ENCODE measurements around the gene NOL8. TPM values are rescaled to one million over a fixed set of nuclear protein-coding genes. Genes with fewer than 3 reads are reported as not detected.
A peak's percentile ranks its signal among the peaks of the same experiment; 100 is the strongest.

The NOL8 gene
- 32.8 TPM for total RNA-seq

DNA sequence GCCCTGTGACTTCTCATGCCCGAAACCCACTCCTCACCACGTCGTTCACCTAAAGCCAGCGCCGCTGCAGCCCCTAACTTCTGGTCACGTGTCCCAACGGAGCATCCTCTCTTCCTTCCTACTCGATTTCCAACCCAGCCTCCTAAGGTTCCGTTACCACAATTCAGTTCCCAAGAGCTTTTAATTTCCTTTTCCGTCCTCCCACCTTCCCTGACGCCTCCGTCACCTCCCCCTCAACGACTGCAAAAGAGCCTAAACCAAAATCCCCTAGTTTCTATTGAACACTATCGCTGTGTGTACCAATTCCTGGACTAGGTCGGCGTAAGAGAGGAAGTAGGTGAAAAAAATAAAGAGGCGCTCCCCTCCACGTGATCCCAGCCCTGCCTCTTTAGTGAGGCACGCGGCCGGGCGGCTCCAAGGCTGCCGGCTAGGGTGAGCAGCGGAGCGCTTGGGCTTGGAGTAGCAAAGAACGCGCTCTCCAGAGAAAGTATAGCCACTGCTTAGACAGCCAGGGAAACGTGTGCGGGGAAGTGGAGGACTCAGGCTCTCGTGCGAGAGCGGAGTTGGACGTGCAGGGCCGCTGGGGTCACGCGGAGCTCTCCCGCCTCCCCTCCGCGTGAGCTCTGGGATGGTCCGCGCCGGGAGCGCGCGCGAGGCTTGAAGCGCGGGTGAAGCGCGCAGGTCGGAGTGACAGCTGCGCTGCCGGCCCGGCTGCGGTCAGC is at the start of gene NOL8, which contains the start of gene CENPP:
TSS of gene NOL8 (minus strand) at position 82 of the 722 bp plus-strand sequence. CDS start 1,189 bp downstream, outside the sequence.
TSS of gene CENPP (plus strand) at position 685 of the 722 bp plus-strand sequence.
- peak; percentile 96 for DNase-seq

DNA sequence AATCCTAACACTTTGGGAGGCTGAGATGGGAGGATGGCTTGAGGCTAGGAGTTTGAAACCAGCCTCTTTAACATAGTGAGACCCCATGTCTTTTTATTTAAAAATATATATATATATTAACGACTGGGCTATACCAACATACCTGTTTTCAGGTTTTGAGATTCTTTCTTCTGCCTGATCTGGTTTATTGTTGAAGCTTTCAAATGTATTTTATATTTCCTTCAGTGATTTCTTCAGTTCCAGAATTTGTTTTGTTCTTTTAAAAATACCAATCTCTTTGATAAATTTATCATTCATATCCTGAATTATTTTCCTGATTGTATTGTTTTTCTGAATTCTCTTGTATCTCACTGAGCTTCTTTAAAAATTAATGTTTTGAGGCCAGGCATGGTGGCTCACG is 48.0 kb upstream of the NOL8 start:
- DNase-seq = no peak

DNA sequence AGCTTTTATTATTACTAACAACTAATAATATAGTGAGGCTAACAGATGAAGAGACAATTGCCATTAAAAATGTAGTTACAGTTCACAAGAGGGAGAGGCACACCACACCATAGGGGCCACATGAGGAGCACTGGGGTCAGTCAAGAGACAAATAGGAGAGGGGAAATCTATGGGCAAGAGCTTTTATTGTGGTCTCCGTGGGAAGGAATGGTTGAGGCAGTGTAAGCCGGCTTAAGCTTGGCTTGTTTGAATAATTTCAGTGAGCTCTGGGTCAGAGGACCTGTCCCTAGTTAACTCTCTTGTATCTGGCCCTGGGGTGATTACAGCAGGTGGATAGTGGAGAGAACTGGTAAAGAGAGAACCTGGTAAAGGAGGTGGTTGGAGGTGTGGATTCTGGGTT is 43.9 kb upstream of the NOL8 start:
- no peak for DNase-seq

- no peak for DNase-seq
Observed at GRCh38 chr9:92360083-92360482, 34.9 kb upstream of the NOL8 start.

DNA sequence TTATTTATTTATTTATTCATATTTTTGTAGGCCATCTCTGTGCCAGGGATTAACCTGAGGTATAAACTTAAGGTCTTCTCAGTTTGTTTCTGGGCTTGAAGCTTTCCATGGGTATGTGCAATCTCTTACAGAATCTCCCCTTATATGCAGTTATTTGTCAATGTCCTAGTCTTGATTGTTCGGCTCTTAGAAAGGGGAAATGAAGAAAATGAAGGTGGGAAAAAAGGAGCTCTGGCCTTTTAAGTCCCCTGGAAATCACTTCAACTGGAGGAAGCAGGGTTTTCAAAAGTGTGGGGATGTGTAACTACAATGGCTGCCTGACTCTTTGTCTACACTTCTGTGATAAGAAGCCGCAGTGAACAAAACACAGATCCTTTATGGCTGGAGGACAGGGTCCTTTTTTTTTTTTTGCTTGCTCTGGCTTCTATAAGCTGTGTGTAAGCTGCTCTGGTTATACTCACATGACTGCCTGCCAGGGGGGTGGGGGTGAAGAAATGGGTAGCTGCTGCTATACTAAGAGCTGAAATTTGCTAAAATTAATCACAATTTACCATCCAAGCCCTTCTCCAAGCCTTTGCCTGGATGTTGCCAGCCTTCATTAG is 34.3 kb upstream of the NOL8 start:
- DNase-seq = peak; percentile 43

GRCh38 chr9:92353051-92353450 is 27.9 kb upstream of the NOL8 start:
- no peak for DNase-seq

GRCh38 chr9:92350740-92351133 is 25.6 kb upstream of the NOL8 start:
- no peak for DNase-seq

DNA sequence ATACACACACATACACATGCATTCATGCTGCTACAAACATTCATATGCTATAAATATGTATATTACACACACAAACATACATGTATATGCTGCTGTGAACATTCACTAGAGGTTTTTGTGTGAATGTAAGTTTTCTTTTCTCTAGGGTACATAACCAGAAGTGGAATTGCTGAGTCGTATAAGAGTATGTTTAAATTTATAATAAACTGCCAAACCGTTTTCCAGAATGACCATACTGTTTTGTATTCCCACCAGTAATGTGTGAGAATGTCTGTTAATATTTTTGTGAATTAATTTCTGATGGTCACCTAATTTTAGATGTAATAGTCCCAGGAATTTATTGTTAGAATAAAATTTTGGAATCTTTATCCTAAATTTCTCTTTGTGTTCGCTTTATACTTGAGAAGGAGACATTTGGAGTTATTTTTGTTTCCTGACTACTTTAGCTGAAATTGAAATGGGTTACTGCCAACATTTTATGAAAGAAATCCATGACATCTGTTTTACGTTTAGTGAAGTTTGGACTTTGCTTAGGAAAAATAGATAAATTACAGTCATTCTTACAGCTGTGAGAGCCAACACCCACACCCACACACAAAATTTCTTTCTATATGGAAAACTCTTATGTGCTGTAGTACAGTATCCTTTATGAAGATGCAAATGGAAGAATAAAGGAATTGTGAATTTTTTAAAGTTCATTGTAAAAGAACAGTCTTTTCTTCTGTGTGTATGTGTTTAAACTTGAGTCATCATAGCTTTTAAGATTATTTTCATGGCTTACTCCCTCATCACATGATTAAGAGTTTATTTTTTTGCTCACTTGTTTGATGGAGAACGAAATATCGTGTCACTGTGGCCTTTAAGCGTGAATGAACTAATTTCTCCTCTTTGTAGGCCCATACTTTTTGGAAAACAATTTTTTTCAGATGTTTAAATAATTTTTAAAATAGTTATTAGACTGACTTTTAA is 24.9 kb upstream of the NOL8 start:
- peak; percentile 87 for DNase-seq

DNA sequence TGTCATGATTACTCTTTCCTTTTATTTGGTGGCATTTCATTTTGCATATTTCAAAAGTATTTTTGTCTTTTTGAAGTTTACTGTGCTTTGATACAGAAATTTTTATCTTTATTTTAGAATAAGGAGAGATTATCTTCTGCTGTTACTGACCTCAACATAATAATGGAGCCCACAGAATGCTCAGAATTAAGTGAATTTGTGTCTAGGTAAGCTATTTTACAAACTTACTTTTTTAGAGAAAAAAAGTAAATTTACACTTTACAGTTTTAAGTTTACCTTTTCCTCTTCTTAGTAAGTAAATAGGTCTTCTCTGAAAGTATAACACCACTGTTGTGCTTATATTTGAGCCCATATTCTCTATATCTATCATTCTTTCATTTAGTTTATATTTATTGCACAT is 20.4 kb upstream of the NOL8 start:
- DNase-seq = no peak

GRCh38 chr9:92342825-92343488 is 17.8 kb upstream of the NOL8 start:
- DNase-seq = peak; percentile 20

- no peak for DNase-seq
Observed at GRCh38 chr9:92341578-92341977, 16.4 kb upstream of the NOL8 start.

DNA sequence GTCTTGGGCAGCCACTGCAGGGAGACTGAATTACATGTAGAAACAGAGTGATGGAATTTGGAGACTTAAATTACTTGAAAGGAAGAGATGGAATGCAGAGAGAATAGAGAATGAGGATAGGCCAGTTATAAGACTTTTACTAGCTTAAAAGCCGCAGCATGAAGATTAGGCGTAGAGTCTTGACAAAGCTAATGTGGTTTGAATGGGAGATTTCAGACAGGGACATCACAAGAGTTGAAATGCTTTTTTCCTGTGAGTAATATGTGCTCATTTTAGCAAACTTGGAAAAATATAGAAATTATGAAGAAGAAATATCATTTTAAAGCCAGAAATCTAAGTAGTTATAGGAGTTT is 8.1 kb upstream of the NOL8 start:
- no peak for DNase-seq

GRCh38 chr9:92332577-92333281 is 7.6 kb upstream of the NOL8 start:
- peak; percentile 23 for DNase-seq

DNA sequence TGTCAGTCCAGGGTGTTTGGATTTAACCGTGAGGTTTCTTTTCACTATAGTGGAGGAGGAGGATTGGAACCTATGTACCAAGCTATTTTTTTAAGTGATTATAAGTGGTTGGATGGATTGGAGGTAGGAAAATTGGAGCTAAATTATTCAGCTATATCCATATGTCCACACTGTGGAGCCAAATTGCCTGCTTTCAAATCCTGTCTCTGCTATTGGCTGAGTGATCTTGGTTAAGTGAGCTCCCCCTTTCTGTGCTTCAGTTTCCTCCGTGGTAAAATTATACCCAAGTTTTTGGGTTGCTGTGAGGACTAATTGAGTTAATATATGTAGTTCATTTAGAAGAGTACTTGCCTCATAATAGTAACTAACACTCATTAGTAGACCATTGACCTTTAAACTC is 3.1 kb upstream of the NOL8 start:
- peak; percentile 69 for DNase-seq

GRCh38 chr9:92327283-92327850 is 2.2 kb upstream of the NOL8 start:
- DNase-seq = no peak

GRCh38 chr9:92325991-92326500 is 896 bp upstream of the NOL8 start:
- no peak for DNase-seq

- DNase-seq = no peak
Observed at GRCh38 chr9:92324889-92325268, 271 bp downstream of the NOL8 start.

DNA sequence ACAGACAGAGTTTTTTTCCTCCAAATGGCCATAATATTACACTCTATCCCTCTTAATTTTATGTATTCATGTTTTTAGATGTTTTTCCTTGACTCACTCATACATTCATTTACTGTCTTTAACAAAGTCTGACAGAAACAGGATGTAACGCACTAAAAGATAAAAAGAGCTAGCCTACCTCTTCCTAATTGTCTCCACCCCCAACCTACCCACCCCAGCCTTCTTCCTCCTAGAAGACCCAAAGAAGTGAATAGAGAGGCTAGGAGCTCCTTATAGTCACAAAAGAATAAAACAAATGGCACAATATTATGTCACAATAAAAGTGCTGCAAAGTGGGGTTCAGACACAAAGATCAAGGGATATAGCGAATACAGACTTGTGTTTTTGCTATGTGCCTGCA is 719 bp downstream of the NOL8 start:
- no peak for DNase-seq

DNA sequence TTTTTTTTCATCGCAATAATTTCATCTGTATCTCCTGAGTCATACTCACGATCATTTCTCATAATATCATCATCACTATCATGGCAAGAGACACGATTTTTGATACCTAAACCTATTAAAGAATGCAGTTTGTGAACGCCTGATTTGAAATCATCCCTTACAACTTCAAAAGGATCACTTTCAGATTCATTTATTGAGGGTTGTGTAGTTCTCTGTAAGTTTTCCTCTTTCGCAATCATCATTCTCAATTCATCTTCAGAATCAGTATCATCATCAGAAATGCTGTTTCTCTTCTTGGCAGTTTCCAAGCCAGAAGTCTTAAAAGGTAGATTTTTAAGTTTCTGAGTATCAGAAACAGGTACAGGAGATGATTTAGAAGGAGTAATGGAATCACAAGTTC is 9.7 kb downstream of the NOL8 start:
- no peak for DNase-seq

DNA sequence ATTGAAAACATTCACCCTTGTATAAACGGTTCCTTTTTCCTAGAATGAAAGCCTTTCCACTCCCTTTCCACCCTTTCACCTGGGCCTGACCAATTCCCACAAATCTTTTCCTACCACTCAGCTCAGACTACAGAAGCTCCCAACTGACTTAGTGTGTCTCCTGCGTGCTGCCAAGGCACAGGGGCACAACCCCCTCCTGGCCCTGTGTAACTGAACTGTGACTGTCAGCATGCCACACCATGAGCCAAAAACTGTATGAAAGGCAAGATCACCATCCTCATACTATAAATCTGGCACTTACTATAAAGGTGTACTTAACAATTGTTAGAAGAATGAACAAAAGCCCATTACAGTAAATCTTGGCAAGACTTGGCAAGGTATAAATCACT is 11.5 kb downstream of the NOL8 start:
- DNase-seq = no peak

Data from tongue (tissue), 2 donors.